ENCODE measurements around the gene MRC1.

The MRC1 gene

GRCh38 chr10:17880601-17881000 is 71.5 kb downstream of the MRC1 start:
- Mint-ChIP-seq H3K9me3 (peaks cover 5% of the 10 kb centered on the region), H3K27ac (no peak overlapping the region), H3K4me1 (ENCODE audit: low read depth) (no peaks in the 10 kb centered on the region), H3K27me3 (no peaks in the 10 kb centered on the region), H3K4me3 (no peak overlapping the region), H3K36me3 (ENCODE audit: low read depth) (no peaks in the 10 kb centered on the region)

- Mint-ChIP-seq H3K4me3 (no peak overlapping the region), H3K9me3 (peaks cover 5% of the 10 kb centered on the region), H3K27me3 (no peaks in the 10 kb centered on the region), H3K27ac (no peak overlapping the region), H3K4me1 (ENCODE audit: low read depth) (no peaks in the 10 kb centered on the region), H3K36me3 (ENCODE audit: low read depth) (no peaks in the 10 kb centered on the region)
Observed at GRCh38 chr10:17882557-17882956, 73.4 kb downstream of the MRC1 start.

GRCh38 chr10:17883621-17884020 is 74.5 kb downstream of the MRC1 start:
- H3K27ac Mint-ChIP-seq: no peak overlapping the region
- H3K4me3 Mint-ChIP-seq: no peak overlapping the region
- no peaks in the 10 kb centered on the region for H3K4me1 Mint-ChIP-seq (ENCODE audit: low read depth)
- no peaks in the 10 kb centered on the region for H3K27me3 Mint-ChIP-seq
- no peaks in the 10 kb centered on the region for H3K36me3 Mint-ChIP-seq (ENCODE audit: low read depth)
- peaks cover 5% of the 10 kb centered on the region for H3K9me3 Mint-ChIP-seq

- H3K4me3 Mint-ChIP-seq: no peak overlapping the region
- H3K9me3 Mint-ChIP-seq: no peaks in the 10 kb centered on the region
Observed at GRCh38 chr10:17888189-17888588, 79.0 kb downstream of the MRC1 start.

GRCh38 chr10:17891435-17891834 is 82.3 kb downstream of the MRC1 start:
- Mint-ChIP-seq H3K27me3 (no peaks in the 10 kb centered on the region), H3K4me1 (ENCODE audit: low read depth) (no peaks in the 10 kb centered on the region), H3K36me3 (ENCODE audit: low read depth) (no peaks in the 10 kb centered on the region), H3K4me3 (no peak overlapping the region), H3K9me3 (no peaks in the 10 kb centered on the region), H3K27ac (no peak overlapping the region)

More at GRCh38 chr10:17888189-17888588, 79.0 kb downstream of the MRC1 start:
- Mint-ChIP-seq H3K27ac (no peak overlapping the region), H3K4me1 (ENCODE audit: low read depth) (no peaks in the 10 kb centered on the region), H3K27me3 (no peaks in the 10 kb centered on the region), H3K36me3 (ENCODE audit: low read depth) (no peaks in the 10 kb centered on the region)

GRCh38 chr10:17904564-17904963 is 95.4 kb downstream of the MRC1 start:
- H3K27ac Mint-ChIP-seq: no peak overlapping the region

GRCh38 chr10:17905491-17905890 is 96.3 kb downstream of the MRC1 start:
- Mint-ChIP-seq H3K4me3 (no peak overlapping the region), H3K9me3 (no peaks in the 10 kb centered on the region), H3K36me3 (ENCODE audit: low read depth) (no peaks in the 10 kb centered on the region), H3K27ac (no peak overlapping the region), H3K4me1 (ENCODE audit: low read depth) (no peaks in the 10 kb centered on the region), H3K27me3 (no peaks in the 10 kb centered on the region)

More at GRCh38 chr10:17904564-17904963, 95.4 kb downstream of the MRC1 start:
- H3K4me1 Mint-ChIP-seq (ENCODE audit: low read depth): no peaks in the 10 kb centered on the region
- H3K27me3 Mint-ChIP-seq: no peaks in the 10 kb centered on the region
- no peaks in the 10 kb centered on the region for H3K9me3 Mint-ChIP-seq
- H3K4me3 Mint-ChIP-seq: no peak overlapping the region
- H3K36me3 Mint-ChIP-seq (ENCODE audit: low read depth): no peaks in the 10 kb centered on the region

GRCh38 chr10:17906002-17906401 is 96.9 kb downstream of the MRC1 start:
- no peaks in the 10 kb centered on the region for H3K27me3 Mint-ChIP-seq
- no peak overlapping the region for H3K27ac Mint-ChIP-seq
- H3K9me3 Mint-ChIP-seq: no peaks in the 10 kb centered on the region
- H3K4me1 Mint-ChIP-seq (ENCODE audit: low read depth): no peaks in the 10 kb centered on the region
- H3K36me3 Mint-ChIP-seq (ENCODE audit: low read depth): no peaks in the 10 kb centered on the region
- no peak overlapping the region for H3K4me3 Mint-ChIP-seq

- Mint-ChIP-seq H3K4me1 (ENCODE audit: low read depth) (no peaks in the 10 kb centered on the region), H3K36me3 (ENCODE audit: low read depth) (no peaks in the 10 kb centered on the region), H3K27me3 (no peaks in the 10 kb centered on the region), H3K9me3 (no peaks in the 10 kb centered on the region), H3K27ac (no peak overlapping the region), H3K4me3 (no peak overlapping the region)
Observed at GRCh38 chr10:17907641-17908040, 98.5 kb downstream of the MRC1 start.

GRCh38 chr10:17910125-17910789 is 101.1 kb downstream of the MRC1 start:
- Mint-ChIP-seq H3K4me3 (no peak overlapping the region), H3K27me3 (no peaks in the 10 kb centered on the region), H3K9me3 (no peaks in the 10 kb centered on the region), H3K36me3 (ENCODE audit: low read depth) (no peaks in the 10 kb centered on the region), H3K27ac (no peak overlapping the region), H3K4me1 (ENCODE audit: low read depth) (no peaks in the 10 kb centered on the region)

- H3K27ac Mint-ChIP-seq: no peak overlapping the region
Observed at GRCh38 chr10:17912754-17913153, 103.6 kb downstream of the MRC1 start.

GRCh38 chr10:17913604-17914003 is 104.5 kb downstream of the MRC1 start:
- no peak overlapping the region for H3K27ac Mint-ChIP-seq
- H3K27me3 Mint-ChIP-seq: no peaks in the 10 kb centered on the region
- no peak overlapping the region for H3K4me3 Mint-ChIP-seq
- no peaks in the 10 kb centered on the region for H3K36me3 Mint-ChIP-seq (ENCODE audit: low read depth)
- no peaks in the 10 kb centered on the region for H3K4me1 Mint-ChIP-seq (ENCODE audit: low read depth)
- peaks cover 9% of the 10 kb centered on the region for H3K9me3 Mint-ChIP-seq

More at GRCh38 chr10:17912754-17913153, 103.6 kb downstream of the MRC1 start:
- no peaks in the 10 kb centered on the region for H3K27me3 Mint-ChIP-seq
- no peaks in the 10 kb centered on the region for H3K4me1 Mint-ChIP-seq (ENCODE audit: low read depth)
- H3K4me3 Mint-ChIP-seq: no peak overlapping the region
- H3K9me3 Mint-ChIP-seq: peaks cover 3% of the 10 kb centered on the region
- no peaks in the 10 kb centered on the region for H3K36me3 Mint-ChIP-seq (ENCODE audit: low read depth)

- no peaks in the 10 kb centered on the region for H3K4me1 Mint-ChIP-seq (ENCODE audit: low read depth)
- H3K27ac Mint-ChIP-seq: no peak overlapping the region
- no peaks in the 10 kb centered on the region for H3K27me3 Mint-ChIP-seq
Observed at GRCh38 chr10:17914169-17915045, 105.3 kb downstream of the MRC1 start.

GRCh38 chr10:17915181-17915580 is 106.0 kb downstream of the MRC1 start:
- Mint-ChIP-seq H3K27me3 (no peaks in the 10 kb centered on the region), H3K4me3 (no peak overlapping the region)

More at GRCh38 chr10:17914169-17915045, 105.3 kb downstream of the MRC1 start:
- Mint-ChIP-seq H3K9me3 (peaks cover 9% of the 10 kb centered on the region), H3K36me3 (ENCODE audit: low read depth) (no peaks in the 10 kb centered on the region), H3K4me3 (no peak overlapping the region)

GRCh38 chr10:17918187-17918903 is 109.2 kb downstream of the MRC1 start:
- Mint-ChIP-seq H3K4me1 (ENCODE audit: low read depth) (no peaks in the 10 kb centered on the region), H3K27ac (no peak overlapping the region)

More at GRCh38 chr10:17915181-17915580, 106.0 kb downstream of the MRC1 start:
- Mint-ChIP-seq H3K9me3 (peaks cover 9% of the 10 kb centered on the region), H3K27ac (no peak overlapping the region), H3K4me1 (ENCODE audit: low read depth) (no peaks in the 10 kb centered on the region), H3K36me3 (ENCODE audit: low read depth) (no peaks in the 10 kb centered on the region)

More at GRCh38 chr10:17918187-17918903, 109.2 kb downstream of the MRC1 start:
- Mint-ChIP-seq H3K36me3 (ENCODE audit: low read depth) (no peaks in the 10 kb centered on the region), H3K27me3 (no peaks in the 10 kb centered on the region), H3K9me3 (peaks cover 9% of the 10 kb centered on the region), H3K4me3 (no peak overlapping the region)

Data from stimulated activated naive CD8-positive, alpha-beta T cell treated with anti-CD3 and anti-CD28 coated beads, Interleukin-15, Interleukin-2, amounts not matched to agents 100 ng/mL and 50 ng/mL, for 24 hours (primary cell).